Kidney glomerular epithelial cell (primary cell): ENCODE results near the gene ALKBH2.

Experiments
- DNase-seq: peaks from one replicate; lab custom pipeline; 2025; lab: John Stamatoyannopoulos, UW

Gene ALKBH2

DNA sequence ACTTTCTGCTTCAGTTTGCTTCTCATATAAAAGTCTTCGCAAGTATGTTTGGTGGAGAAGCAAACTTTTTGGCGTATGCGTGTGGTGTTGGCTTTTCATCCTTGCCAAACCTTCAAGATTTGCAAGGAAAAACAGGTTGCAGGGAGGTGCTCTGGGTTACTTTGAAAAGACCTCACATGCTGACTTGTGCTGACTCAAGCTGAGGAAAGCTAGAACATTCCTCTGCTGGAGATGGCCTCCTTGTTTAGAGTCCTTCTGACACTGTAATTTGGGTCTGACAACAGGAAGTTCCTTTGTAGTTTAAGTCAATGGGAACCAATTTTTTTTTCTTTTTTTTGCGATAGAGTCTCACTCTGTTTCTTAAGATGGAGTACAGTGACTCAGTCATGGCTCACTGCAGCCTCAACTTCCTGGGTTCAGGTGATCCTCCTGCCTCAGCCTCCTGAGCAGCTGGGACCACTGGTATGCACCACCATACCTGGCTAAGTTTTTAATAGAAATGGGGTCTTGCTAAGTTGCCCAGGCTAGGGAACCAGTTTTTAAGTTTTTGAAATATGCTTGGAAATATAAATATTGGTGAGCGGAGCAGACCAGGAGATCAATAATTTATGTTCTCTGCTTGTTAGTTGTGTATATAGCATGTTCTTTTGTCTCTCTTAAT is 20.5 kb upstream of the ALKBH2 start:
- no peak for DNase-seq

DNA sequence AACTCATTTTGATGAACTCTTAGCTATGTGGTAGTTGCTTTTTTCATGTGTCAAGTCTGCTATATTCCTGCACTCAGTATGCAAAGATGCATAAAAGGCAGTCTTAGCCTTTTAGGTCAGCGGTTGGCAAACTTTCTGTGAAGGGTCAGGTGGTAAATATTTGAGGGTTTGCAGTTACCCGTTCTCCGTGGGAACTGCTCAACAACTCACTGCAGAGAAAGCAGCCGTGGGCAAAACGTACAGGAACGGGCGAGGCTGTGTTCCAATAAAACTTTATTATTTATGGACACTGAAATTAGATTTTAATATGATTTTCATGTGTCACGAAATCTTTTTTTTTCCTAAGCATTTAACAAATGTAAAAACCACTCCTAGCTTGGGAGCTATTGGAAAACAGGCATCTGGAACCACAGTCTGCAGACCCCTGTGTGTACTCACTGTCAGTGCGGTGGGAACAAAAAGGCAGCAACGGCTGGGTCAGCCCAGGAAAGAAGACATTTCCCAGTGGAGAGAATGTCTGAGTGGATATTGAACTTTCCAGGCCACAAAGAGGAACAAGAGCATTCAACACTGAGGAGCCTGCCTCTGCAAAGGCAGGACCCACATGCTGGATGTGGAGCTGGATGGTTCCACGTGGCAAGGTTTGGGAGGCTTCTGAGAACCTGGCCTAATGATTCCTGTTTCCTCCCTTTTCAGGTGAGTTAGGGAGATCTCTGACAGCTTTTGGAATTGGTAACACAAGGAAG is 19.6 kb upstream of the ALKBH2 start:
- DNase-seq: no peak

DNA sequence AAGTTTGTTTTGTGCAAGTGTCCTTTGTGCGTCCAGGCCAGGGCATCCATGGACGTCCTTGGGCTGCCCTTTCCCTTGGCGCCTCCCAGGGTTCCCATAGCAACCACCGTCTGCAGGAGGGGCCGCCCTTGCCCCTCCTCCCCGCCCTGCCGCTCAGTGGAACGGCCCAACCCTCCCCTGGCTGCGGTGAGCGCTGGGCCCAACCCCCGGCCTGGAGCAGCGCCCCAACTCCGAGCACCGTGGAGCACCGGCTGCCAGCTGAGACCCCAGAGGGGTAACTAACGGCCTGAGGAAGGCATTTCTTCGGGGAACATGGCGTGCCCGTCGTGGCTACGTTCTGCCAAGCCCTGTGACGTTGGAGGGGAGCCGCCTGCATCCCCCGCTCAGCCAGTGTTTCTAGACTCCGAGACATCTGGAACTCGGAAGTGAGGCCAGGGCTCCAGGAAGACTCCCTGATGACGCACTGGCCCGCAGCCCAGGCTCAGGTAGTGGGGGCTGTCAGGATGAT is 17.8 kb upstream of the ALKBH2 start:
- DNase-seq: peak; percentile 67

DNA sequence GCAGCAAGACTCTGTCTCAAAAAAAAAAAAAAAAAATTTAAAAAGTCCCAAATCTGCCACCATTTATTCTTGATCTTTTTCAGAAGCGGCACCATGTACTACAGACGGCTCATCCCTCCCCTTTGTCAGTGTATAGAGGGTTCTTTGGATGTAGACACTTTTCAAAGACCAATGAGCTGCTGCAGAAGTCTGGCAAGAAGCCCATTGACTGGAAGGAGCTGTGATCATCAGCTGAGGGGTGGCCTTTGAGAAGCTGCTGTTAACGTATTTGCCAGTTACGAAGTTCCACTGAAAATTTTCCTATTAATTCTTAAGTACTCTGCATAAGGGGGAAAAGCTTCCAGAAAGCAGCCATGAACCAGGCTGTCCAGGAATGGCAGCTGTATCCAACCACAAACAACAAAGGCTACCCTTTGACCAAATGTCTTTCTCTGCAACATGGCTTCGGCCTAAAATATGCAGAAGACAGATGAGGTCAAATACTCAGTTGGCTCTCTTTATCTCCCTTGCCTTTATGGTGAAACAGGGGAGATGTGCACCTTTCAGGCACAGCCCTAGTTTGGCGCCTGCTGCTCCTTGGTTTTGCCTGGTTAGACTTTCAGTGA is 16.6 kb upstream of the ALKBH2 start:
- no peak for DNase-seq

DNA sequence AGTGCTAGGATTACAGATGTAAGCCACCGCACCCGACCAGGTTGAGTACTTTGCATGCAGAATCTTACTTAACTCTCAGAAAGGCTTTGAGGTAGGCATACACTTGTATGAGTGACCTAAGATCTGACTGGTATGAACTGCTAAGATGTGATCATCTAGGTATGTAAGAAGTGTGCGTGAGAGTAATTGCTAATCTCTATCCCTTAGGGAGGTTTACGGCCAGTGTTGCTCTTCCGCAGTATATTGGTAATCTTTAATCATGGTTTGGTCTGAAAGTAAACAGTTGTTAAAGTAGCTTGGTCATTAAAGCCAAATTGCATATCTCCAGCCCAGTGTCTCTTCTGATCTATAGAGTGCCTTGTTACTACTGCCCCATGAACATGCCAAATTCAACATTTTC is 11.9 kb upstream of the ALKBH2 start:
- DNase-seq: no peak

DNA sequence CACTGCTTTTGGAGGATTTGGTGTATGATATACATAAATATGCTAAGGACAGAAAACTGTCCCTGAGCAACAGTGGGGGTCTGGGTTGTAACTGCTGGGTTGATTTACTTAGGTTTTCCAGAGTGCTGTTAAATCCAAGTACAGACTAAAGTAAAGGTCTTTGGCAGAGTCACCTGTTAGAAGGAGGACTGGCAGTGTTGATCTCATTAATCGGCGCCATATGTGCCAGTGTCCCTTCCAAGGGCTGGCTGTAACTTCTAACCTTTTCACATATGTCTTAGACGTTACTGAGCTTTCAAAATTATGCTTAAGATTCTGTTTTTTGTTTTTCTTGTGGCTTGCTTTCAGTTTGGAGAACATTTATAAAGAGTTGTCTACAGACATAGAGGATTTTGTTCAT is 9.2 kb upstream of the ALKBH2 start:
- DNase-seq: no peak

DNA sequence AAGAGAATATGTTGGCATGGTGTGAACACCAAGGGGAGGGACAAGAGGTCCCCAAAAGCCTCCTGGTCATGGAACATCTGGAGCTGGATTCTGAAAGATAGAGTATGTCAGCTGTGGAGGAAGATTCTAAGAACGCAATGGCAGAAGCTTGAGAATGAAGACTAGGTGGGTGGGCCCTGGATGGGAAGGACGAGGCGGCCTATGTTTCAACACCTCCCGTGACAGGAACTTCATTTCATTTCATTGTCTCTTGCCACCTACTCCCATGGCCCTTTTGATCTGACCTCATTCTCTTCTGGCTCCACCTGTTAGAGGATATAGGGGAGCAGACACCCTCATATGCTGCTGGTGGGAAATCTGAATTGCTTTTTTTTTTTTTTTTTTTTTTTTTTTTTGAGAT is 7.5 kb upstream of the ALKBH2 start:
- no peak for DNase-seq

DNA sequence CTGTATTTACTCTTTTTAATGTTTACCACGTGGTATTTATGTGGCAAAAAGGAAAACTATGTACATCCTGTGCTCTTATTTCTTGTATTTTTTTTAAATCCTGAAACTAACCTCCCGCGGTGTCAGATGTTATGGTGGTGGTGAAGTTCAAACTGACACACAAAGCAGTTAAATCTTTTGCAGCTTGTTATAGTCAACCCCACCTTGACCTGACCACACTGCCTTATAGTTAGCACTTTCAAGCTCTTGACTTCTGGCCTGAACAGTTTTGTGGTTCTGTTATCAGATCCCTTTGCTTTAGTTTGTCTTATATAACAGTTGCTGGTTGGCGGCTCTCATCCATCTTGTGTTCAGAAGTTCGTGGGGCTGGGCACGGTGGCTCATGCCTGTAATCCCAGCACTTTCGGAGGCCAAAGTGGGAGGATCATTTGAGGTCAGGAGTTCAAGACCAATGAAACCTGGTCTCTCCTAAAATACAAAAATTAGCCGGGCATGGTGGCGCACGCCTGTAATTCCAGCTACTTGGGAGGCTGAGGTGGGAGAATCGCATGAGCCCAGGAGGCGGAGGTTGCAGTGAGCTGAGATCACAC is 6.3 kb upstream of the ALKBH2 start:
- no peak for DNase-seq

DNA sequence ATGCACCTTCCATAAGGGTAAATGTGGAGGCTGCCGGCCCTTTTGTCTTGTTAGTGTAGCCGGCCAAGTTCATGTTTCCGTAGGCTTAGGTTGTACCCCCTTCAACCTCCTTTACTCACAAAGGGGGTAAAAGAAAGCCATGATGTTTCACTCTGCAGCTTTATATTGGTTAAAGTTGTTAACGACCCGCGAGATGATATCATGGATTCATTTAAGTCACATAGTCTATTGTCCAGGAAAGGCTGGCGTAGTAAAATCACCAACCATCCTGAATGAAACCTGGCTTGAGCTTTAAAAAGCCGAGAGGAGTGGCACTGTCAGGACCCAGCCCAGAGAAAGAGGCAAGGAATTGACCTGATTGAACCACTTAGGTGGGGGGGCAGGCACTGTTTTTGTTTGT is 5.4 kb upstream of the ALKBH2 start:
- peak; percentile 21 for DNase-seq

DNA sequence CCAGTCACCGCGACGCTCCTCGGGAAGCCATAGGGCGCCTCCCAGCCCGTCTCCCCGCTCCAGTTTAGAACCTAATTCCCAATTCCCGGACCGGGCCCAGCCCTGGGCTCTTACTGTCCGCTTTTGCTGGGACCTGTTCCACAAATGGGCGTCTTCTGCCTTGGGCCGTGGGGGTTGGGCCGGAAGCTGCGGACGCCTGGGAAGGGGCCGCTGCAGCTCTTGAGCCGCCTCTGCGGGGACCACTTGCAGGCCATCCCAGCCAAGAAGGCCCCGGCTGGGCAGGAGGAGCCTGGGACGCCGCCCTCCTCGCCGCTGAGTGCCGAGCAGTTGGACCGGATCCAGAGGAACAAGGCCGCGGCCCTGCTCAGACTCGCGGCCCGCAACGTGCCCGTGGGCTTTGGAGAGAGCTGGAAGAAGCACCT is 4.9 kb upstream of the ALKBH2 start:
- peak; percentile 56 for DNase-seq

DNA sequence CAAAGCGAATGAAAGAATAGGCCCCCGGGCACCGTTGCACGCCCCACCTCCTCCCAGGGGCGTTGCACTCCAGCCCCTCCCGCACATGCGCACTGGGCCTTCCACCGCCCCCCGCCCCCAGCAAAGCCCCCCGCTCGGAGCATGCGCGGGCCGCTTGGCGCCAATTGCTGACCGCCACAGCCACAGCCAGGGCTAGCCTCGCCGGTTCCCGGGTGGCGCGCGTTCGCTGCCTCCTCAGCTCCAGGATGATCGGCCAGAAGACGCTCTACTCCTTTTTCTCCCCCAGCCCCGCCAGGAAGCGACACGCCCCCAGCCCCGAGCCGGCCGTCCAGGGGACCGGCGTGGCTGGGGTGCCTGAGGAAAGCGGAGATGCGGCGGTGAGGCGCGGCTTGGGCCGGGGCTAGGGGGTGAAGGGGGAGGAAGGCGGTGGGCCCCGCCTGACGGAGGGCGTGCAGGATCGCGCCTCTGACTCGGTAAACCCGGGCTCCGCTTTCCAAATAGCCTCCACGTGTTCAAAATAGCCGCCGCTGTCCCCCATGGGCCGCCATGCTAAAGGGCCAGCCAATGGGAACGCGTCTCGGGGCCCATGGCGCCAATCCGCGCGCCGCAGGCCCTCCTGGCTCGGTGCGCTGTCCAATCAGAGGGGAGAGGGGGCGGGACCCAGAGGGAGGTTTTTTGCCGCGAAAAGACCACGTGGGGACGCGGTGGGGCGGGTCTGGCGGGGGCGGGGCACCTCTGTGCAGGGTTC is 4.3 kb upstream of the ALKBH2 start, which contains the start of gene UNG:
Gene UNG (plus strand): TSS at position 163 of the 748 bp plus-strand sequence. CDS start 83 bp downstream, at position 246.
- DNase-seq: peak; percentile 92

DNA sequence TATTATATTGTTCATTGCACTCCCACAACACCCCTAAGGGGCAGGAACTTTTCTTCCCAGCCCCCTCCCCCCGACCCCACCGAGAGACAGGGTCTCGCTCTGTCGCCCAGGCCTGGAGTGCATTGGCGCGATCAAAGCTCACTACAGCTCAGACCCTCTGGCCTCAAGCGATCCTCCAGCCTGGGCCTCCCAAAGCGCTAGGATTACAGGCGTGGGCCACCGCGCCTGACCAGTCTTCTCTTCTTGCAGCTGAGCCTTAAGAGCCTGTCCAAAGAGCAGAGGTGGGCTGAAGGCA is 3.8 kb upstream of the ALKBH2 start:
- no peak for DNase-seq

DNA sequence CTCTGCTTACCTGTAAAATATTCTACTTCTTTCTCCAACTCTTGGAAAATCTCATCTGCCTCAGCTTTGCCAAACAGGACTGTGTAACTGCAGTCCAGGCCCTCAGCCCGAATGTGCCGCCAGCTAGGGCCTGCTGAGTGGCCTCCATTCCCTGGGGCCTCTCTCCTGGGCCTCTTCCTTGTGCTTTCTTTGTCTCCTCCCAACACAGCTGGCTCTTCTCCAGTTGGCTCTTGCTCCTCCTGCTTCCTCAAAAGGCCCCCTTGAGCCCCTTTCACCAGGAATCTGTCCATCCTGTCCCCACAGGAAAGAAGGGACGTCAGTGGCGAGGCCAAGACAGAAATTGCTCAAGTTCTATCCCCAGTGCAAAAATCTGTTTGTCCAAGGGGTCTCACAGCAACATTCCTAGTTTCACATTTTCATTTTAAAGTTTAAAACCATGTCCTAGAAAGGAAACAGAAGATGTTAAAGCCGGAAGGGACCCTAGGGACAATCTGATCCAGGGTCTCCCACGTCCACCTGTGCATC is 713 bp downstream of the ALKBH2 start:
- DNase-seq: no peak

DNA sequence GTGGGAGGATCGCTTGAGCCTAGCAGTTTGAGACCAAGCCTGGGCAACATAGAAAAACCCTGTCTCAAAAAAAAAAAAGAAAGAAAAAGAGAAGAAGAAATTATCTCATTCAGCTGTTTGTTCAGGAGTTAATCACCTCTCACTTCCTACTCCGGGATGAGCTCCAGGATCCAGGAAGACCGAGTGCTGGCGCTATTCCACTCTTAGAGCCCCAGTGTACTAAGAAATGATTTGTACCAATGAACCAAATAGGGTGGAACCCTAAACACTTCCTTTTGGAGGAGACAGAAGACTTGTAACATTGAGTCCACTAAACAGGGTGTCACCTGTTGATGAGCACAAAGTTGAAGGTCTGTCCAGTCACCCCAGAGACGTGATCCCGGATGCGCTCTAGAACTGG is 3.6 kb downstream of the ALKBH2 start:
- DNase-seq: no peak

DNA sequence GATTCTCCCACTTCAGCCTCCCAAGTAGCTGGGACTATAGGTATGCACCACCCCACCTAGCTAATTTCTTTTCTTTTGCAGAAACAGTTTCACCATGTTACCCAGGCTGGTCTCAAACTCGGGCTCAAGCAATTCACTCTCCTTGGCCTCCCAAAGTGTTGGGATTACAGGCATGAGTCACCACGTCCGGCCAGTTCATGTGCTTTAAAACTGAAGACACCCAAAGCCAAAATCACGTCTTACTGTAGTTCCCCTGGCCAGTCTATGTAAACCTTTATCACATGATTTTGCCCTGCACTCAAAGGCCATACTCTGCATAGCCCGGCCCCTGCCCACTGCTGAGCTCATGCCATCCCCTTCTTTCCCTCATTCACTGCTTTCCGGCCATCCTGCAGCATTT is 4.5 kb downstream of the ALKBH2 start:
- DNase-seq: no peak

DNA sequence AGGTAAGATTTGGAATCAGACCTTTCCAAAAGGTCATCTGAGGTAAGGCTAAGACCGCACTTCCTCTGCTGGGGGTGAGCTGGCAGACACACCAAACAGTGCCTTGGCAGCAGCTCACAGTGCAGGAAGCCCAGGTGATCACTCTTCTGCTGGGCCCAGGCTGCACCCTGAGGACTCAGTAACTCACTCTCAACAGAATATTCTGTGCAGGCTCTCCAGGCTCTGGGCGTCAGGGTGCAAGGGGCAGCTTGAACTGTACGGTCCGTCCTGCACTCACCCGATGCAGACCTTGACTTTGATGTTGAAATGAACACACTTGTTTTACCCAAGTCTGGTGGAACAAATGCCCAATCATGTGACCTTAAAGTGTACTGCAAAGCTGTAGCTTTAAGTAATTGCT is 6.0 kb downstream of the ALKBH2 start:
- no peak for DNase-seq

DNA sequence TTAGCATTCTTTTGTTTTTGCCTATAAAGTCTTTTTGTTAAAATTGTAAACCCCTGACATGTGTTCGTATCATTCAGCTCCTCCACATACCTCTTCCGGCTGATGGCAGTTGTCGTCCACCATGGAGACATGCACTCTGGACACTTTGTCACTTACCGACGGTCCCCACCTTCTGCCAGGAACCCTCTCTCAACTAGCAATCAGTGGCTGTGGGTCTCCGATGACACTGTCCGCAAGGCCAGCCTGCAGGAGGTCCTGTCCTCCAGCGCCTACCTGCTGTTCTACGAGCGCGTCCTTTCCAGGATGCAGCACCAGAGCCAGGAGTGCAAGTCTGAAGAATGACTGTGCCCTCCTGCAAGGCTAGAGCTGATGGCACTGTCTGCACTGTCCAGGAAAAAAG is 7.7 kb downstream of the ALKBH2 start:
- no peak for DNase-seq

DNA sequence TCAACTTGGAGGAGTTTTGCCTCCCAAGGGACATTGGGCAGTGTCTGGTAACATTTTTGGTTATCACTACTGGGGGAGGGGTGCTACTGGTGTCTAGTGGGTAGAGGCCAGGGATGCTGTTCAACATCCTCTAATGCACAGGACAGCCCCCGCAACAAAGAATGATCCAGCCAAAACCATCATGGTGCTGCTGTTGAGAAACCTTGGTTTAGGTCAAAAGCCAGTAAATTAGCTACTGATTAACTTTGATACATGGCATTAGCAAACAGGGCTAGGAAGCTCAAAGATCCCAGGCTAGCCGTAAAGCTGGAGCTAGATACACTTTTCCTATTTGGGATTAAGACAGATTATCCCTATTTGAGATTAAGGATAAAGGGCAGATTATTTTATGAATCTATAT is 8.8 kb downstream of the ALKBH2 start:
- no peak for DNase-seq

DNA sequence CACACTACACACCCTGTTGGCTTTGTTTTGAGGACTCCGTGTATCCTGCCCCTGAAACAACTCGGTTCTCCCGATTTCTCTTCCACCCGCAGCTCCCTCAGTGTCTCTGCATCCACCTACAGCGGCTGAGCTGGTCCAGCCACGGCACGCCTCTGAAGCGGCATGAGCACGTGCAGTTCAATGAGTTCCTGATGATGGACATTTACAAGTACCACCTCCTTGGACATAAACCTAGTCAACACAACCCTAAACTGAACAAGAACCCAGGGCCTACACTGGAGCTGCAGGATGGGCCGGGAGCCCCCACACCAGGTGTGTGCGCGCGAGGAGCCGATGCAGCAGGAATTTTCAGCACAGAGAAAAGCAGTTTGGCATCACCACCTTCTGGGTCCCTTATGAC is 10.5 kb downstream of the ALKBH2 start:
- no peak for DNase-seq

DNA sequence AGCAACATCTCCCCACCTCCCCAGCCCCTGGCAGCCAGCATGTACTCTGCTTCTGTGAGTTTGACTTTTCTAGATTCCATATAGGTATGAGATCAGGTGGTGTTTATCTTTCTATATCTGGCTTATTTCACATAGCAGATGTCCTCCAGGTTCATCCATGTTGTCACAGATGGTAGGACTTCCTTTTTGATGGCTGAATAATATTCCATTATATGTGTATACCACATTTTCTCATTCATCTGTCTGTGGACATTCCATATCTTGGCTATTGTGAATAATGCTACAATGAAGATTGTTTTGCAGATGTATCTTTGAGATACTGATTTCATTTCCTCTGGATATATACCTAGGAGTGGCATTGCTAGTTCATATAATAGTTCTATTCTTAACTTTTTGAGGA is 18.4 kb downstream of the ALKBH2 start:
- no peak for DNase-seq

DNA sequence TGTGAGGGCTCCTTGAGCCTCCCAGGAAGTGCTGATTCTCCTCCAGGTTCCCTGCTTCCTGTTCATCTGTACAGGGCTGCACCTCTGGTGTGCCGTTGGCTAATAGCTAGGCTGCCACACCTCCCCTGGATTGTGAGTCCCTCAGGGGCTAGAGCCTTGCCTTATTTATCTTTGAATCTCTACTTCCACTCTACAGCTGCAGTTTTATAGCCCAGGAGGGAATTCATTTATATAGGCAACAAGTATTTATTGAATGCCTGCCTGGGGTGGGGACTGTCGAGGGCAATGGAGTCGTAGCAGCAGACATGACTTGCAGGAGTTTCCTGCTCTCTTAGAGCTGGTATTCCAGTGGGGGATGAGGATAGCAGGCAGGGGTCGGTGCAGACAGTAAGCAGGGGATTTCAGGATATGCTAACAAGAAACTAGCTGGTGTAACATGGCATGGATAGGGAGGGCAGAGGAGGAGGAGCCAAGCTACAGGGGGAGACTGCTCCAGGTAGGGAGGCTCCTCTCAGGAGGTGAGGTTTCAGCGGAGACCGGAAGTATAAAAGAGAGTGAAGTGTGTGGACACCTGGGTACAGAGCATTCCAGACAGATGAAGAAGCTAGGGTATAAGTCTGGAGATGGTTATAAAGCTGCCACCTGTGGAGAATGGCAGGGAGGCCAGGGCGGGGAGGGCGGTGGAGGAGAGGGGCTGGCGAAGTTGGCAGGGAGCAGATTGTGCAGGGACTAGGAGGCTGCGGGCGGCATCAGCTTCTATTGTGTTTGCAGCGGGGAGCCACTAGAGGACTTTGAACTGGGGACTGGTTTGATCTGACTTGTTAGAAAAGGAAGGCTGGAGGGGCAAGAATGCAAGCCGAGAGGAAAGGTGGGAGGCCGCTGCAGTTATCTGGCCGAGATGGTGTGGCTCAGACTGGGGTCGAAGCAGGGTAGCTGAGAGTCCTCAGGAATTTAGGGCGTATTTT is 23.7 kb downstream of the ALKBH2 start:
- no peak for DNase-seq
